Keratinocyte (primary cell): ENCODE results near the gene PYGB.

Experiments used
- EZH2 ChIP-seq: IDR thresholded peaks from one replicate; pipeline ENCODE4 v1.6.1; 2012; ENCODE audit warnings: inconsistent platforms, mild to moderate bottlenecking, low read length, moderate library complexity
- TF ChIP-seq, protein P1 (sequence below), 3 experiments: IDR thresholded peaks in 1 of 3; conservative IDR thresholded peaks in 1 of 3; optimal IDR thresholded peaks in 1 of 3; 2 replicates in 2 of 3; 3 replicates in 1 of 3; pipeline versions ENCODE3 to v1.5.1; 2011; ENCODE audit warnings: low read length in 3 of 3, mild to moderate bottlenecking in 3 of 3, moderate library complexity in 2 of 3, control low read depth in 1 of 3, inconsistent platforms in 1 of 3; ENCODE audit not compliant: insufficient read depth in 2 of 3; ENCODE audit errors: extremely low read depth in 1 of 3

DNA sequence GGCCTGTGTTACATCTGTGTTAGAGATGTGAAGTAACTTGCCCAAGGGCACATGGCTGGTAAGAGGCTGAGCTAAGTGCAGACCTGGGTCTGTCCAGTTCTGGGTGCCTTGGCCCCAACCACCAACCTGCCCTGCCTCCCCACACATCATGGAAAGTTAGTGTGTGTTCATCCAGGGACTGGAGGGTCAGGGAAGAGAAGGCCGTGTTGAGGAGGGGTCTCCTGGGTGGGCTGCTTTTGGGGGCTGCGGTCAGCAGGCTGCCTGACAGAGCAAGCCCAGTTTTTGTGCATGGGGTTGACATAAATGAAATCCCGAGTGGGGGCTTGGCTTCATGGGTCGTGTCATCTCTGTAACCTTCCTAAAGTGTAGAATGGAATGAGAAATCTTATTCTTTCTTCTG, 10.9 kb downstream of the PYGB start:
- TF ChIP-seq, protein P1, sequence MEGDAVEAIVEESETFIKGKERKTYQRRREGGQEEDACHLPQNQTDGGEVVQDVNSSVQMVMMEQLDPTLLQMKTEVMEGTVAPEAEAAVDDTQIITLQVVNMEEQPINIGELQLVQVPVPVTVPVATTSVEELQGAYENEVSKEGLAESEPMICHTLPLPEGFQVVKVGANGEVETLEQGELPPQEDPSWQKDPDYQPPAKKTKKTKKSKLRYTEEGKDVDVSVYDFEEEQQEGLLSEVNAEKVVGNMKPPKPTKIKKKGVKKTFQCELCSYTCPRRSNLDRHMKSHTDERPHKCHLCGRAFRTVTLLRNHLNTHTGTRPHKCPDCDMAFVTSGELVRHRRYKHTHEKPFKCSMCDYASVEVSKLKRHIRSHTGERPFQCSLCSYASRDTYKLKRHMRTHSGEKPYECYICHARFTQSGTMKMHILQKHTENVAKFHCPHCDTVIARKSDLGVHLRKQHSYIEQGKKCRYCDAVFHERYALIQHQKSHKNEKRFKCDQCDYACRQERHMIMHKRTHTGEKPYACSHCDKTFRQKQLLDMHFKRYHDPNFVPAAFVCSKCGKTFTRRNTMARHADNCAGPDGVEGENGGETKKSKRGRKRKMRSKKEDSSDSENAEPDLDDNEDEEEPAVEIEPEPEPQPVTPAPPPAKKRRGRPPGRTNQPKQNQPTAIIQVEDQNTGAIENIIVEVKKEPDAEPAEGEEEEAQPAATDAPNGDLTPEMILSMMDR (optimal IDR thresholded peaks at IDR 0.05 in 1 of 3, IDR thresholded peaks at IDR 0.05 in 1 of 3, conservative IDR thresholded peaks at IDR 0.05 in 1 of 3; ENCODE audit: extremely low read depth in 1 of 3, insufficient read depth in 2 of 3, low read length in 3 of 3) = no peak
- no peak for TF ChIP-seq EZH2
